GM18507 (cell line): Measurements from ENCODE around the gene ACTA1.
"Not testable (repeated sequence)": the region's sequence is repeated elsewhere in the genome, so short reads cannot be mapped to it uniquely, and the experiment has no call there.

Source experiments
- DNase-seq: peaks from one replicate; pipeline ENCODE4 v3.0.0; 2011; ENCODE audit warnings: low read depth; ENCODE audit not compliant: insufficient read length; ENCODE audit errors: extremely low spot score
- FAIRE-seq: peaks from 2 replicates; lab custom pipeline; 2011; peaks lifted over from hg19 to GRCh38; lab: Jason Lieb, UNC

The ACTA1 gene

DNA sequence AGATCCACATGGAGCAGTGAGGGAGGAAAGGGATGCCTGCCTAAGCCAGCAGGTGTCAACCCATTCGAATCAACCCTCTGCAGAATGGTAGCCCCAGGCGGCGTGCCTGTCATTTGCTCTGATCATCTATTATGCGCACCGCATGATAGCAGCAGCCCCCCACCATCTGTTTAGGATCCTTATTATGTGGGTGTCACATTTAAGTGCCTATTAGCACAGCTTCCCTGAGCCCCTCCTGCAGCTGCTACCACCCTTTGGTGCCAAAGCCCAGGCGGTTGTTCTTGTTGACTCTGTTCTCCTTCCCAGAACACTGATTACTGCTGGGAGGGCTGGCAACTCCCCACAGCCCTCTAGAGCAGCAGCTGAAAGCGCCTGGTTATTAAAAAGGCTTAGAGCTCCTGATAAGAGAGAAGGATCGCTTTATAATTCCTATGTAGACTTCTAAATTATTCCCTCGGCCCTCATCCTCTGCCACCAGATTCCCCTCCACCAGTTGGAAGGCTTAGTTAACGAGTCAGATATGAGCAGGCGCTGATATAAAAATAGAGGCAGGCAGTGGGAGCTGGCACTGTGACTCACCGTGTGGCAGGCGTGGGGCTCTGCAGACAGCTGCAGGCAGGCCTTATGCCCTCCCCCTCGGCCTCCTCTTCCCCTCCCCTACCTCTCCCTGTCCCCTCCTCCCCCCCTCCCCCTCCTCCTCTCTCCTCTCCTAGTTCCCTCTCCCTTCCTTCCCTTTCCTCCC is 23.0 kb downstream of the ACTA1 start:
- FAIRE-seq (no peak), DNase-seq (no peak)

DNA sequence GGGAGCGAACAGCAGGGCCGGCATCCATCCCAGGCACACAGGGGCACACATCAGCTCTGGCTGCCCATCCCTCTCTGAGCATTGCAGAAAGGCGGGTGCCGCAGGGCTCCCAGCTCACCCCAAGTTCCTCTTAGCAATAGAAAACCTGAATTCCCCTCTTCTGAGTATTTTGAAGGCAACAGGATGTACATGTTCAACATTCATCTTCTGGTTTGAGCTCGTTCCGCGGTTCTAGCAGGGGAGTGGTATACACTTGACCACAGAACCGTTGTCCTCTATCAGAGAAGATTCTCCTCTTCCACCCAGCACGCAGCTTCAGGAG is 23.6 kb downstream of the ACTA1 start:
- DNase-seq (no peak), FAIRE-seq (peak; percentile 18)

- FAIRE-seq (no peak), DNase-seq (no peak)
Observed at GRCh38 chr1:229409616-229410369, 24.1 kb downstream of the ACTA1 start.

DNA sequence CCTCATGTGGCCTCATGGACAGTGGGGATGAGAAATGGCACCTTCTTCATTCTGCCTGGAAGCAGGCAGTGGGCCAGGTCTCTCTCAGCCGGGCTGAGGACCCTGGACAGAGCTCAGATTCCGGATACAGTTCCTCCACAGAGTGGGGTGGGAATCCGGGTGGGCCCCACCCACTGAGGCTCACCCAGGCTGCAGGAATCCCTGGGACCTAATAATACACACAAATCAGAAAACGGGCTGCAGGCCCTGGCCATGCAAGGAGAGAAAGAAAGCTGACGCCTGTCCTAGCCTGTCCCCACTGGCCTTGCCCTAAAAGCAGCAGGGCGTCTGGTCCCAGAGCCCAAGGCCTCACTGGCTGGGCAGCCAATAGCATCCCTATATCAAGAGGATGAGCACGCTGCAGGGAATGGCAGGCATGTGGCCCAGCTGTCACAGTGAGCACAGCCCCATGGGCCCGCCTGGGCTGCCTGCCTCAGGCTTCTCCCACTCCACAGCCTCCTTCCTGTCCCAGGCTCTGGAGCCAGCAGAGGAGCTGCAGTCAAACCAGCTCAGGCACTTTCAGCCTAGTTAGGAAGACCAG is 25.3 kb downstream of the ACTA1 start:
- FAIRE-seq (no peak), DNase-seq (no peak)

DNA sequence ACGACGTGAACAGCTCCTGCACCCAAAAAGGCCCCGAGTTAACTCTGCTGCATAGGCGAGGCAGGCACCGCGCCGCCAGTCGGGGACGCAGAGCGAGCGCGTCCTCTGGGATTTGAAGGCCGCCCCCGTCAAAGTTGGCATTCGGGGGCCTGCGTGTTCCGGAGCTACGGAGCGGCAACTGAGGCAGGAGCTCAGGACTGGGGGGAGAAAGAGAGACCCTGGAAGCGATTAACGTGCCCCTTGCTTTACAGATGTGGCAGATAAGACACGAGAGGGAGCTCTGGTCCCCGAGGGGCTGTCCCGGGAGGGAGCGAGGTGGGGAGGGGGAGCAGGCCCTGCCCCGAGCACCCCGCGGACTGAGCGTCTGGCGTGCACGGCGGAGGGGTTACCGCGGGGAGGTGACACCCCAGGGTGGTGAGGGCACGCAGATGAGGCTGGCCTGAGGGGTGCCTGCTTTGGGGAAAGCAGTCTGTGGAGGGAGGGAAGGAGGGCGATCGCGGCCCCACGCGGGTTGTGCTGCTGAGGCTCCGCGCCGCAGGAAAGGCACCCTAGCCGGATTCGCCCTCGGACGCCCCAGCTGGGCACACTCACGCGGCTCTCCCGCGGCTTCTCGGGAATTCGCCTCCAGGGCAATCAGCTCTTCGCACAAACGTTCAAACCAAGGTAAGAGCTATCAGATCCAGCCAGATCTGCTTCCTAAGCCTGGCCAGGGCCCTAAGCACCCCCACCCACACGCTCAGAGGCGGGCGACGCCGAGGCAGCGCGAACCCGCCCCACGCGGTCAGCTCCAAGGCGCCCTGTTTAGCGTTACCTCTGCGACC is 26.5 kb downstream of the ACTA1 start:
- DNase-seq (no peak), FAIRE-seq (no peak)

GRCh38 chr1:229406798-229407197 is 27.1 kb downstream of the ACTA1 start:
- DNase-seq, result no peak
- no peak for FAIRE-seq

- FAIRE-seq (no peak), DNase-seq (no peak)
Observed at GRCh38 chr1:229403573-229403972, 30.3 kb downstream of the ACTA1 start.

DNA sequence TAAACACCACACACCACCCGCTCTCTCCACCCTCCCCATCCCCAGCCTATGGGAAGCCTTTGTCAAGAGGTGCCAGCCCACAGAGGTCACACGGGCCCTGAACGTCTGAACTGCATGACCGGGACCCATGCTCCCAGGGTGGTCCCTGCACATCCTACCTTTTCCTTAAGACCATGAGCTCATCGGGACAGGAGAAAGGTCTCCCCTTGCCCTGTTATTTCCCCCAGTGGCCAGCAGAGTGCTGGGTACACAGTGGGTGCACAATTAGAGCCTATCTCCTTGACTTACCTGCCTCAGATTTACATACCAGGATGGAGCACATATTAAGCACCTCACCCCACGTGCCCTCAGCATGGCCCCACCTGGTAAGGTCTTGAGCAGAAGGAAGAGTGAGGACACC is 30.9 kb downstream of the ACTA1 start:
- FAIRE-seq, result no peak

DNA sequence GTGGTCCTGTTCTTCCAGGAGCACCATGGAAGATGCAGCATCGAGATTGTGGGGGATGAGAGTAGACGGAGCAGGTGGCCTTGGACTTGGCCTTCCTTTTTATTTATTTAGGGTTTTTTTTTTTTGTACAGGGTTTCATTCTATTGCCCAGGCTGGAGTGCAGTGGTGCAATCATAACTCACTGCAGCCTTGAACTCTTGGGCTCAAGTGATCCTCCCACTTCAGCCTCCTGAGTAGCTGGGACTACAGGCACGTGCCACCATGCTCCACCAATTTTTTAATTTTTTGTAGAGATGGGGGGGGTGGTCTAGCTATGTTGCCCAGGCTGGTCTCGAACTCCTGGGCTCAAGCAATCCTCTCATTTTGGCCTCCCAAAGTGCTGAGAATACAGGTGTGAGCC is 31.6 kb downstream of the ACTA1 start:
- DNase-seq, FAIRE-seq: not testable (repeated sequence)

More for the DNA sequence above, 30.9 kb downstream of the ACTA1 start:
- no peak for DNase-seq

DNA sequence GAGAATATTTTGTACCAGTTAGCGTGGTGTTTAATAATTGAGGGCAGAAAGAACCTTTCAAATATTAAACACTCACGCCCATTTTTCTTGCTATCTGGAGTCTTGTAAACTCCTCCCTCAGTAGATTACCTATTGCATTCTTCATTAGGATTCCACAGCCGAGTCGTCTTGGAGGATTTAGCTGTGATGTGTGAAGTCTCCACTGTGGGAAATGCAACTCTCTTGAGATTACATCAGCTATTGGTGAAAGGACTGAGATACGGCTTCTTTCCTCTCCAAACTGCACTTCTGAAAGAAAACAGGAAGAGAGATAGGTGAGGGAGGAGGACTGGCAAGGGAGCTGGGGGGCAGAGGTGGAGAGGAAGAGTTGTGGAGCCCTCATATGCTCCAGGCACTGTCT is 36.1 kb downstream of the ACTA1 start:
- DNase-seq, result no peak
- no peak for FAIRE-seq

GRCh38 chr1:229396585-229397206 is 37.2 kb downstream of the ACTA1 start:
- DNase-seq (no peak), FAIRE-seq (no peak)

DNA sequence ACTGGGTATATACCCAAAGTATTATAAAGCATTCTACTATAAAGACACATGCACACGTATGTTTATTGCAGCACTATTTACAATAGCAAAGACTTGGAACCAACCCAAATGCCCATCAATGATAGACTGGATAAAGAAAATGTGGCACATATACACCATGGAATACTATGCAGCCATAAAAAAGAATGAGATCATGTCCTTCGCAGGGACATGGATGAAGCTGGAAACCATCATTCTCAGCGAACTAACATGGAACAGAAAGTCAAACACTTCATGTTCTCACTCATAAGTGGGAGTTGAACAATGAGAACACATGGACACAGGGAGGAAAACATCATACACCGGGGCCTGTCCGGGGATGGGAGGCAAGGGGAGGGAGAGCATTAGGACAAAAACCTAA is 39.4 kb downstream of the ACTA1 start:
- not testable (repeated sequence) for DNase-seq

DNA sequence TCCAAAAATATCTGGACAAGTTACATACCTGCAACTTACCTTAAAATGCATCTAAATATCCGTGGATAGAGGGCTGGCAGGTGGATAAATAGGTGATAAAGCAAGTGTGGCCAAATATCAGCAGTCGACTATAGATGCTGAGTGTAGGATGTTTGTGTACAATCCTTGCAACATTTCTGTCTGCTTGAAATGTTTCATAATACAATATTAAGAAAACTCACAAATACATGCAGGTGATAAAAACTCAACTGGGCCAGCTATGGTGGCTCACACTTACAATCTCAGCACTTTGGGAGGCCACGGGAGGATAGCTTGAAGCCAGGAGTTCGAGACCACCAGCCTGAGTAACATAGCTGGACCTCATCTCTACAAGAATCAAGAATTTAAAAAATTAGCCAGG is 41.0 kb downstream of the ACTA1 start:
- FAIRE-seq, result no peak
- no peak for DNase-seq

More for the DNA sequence above, 39.4 kb downstream of the ACTA1 start:
- FAIRE-seq, result not testable (repeated sequence)

GRCh38 chr1:229390130-229390529 is 43.8 kb downstream of the ACTA1 start:
- DNase-seq (no peak), FAIRE-seq (no peak)

DNA sequence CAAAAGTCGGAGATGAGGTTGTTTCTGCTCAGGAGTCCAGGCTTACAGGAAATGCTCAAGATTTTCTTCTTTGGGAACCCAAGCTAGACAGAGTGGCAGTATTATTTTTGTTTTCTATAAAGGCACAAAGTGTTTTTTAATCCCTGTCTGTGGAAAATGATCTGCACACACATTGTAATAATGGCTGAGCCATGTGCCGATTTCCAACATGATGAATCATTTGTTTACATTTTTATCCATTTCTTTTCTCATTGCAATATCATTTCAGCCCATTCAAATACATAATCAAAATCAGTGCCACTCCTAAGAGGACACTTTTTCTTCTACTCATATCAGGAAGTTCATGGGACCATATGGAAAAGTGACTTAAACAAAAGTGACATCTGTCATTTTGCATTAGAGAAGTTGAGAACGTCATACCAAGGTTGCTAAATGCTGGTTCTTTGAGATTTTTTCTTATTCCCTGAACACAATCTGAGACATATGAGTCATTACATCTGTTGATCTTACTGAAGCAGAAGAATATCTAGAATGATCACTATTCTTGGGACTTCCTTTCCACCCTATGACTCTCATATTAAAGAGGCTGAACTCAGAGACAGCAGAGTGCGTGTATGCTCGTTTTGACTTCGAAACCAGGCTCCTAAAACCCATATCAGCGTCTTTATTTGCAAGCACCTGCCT is 44.9 kb downstream of the ACTA1 start:
- no peak for FAIRE-seq

GRCh38 chr1:229385853-229386456 is 47.9 kb downstream of the ACTA1 start:
- FAIRE-seq, result no peak

More for the DNA sequence above, 44.9 kb downstream of the ACTA1 start:
- DNase-seq, result no peak

GRCh38 chr1:229384822-229385221 is 49.1 kb downstream of the ACTA1 start:
- FAIRE-seq (peak; percentile 39), DNase-seq (no peak)

More at GRCh38 chr1:229385853-229386456, 47.9 kb downstream of the ACTA1 start:
- DNase-seq, result no peak

- FAIRE-seq, result no peak
- DNase-seq, result no peak
Observed at GRCh38 chr1:229383961-229384360, 49.9 kb downstream of the ACTA1 start.
